ENCODE results near the gene PHRF1. TPM values are rescaled to one million over a fixed set of nuclear protein-coding genes. Genes with fewer than 3 reads are reported as not detected.

The PHRF1 gene
- total and polyA plus RNA-seq, 2 of the 4 experiments (the other 2 are of a cell fraction), result 10.9 to 17.5 TPM

DNA sequence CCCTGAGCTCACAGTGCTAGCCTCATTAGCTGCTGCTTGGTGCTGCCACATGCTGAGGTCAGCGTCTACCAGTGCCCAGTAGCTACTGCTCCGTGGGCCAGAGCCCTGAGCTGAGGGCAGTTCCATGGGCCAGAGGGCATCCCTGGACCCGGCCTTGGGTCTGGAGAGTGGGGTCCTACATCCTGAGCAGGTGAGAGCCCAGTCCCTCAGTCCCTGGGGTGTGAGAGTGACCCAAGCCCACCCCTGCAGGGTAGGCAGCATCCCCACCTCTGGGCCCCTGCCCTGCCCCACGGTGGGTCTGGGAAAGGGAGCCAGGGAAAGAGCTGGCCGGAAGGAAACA, 25.6 kb upstream of the PHRF1 start:
- TF ChIP-seq, protein P1, sequence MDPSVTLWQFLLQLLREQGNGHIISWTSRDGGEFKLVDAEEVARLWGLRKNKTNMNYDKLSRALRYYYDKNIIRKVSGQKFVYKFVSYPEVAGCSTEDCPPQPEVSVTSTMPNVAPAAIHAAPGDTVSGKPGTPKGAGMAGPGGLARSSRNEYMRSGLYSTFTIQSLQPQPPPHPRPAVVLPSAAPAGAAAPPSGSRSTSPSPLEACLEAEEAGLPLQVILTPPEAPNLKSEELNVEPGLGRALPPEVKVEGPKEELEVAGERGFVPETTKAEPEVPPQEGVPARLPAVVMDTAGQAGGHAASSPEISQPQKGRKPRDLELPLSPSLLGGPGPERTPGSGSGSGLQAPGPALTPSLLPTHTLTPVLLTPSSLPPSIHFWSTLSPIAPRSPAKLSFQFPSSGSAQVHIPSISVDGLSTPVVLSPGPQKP (IDR thresholded peaks at IDR 0.05; ENCODE audit: borderline replicate concordance, low read depth, low read length), result no peak
- TF ChIP-seq MAFK (IDR thresholded peaks at IDR 0.05; ENCODE audit: low read depth, low read length), result no peak
- no peak for TF ChIP-seq RAD21 (IDR thresholded peaks at IDR 0.05; ENCODE audit: low read length)
- TF ChIP-seq POLR2A (IDR thresholded peaks at IDR 0.05; ENCODE audit: low read depth, low read length), result no peak
- TF ChIP-seq BHLHE40 (IDR thresholded peaks at IDR 0.05; ENCODE audit: low read depth, low read length), result no peak
- no peak for TF ChIP-seq CHD1 (IDR thresholded peaks at IDR 0.05; ENCODE audit: low read depth, low read length)
- TF ChIP-seq, protein P2, sequence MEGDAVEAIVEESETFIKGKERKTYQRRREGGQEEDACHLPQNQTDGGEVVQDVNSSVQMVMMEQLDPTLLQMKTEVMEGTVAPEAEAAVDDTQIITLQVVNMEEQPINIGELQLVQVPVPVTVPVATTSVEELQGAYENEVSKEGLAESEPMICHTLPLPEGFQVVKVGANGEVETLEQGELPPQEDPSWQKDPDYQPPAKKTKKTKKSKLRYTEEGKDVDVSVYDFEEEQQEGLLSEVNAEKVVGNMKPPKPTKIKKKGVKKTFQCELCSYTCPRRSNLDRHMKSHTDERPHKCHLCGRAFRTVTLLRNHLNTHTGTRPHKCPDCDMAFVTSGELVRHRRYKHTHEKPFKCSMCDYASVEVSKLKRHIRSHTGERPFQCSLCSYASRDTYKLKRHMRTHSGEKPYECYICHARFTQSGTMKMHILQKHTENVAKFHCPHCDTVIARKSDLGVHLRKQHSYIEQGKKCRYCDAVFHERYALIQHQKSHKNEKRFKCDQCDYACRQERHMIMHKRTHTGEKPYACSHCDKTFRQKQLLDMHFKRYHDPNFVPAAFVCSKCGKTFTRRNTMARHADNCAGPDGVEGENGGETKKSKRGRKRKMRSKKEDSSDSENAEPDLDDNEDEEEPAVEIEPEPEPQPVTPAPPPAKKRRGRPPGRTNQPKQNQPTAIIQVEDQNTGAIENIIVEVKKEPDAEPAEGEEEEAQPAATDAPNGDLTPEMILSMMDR (conservative IDR thresholded peaks at IDR 0.05; ENCODE audit: low read depth, low read length), result no peak
- TF ChIP-seq CEBPB (IDR thresholded peaks at IDR 0.05; ENCODE audit: low read depth, low read length), result no peak
- no peak for TF ChIP-seq RCOR1 (IDR thresholded peaks at IDR 0.05; ENCODE audit: insufficient replicate concordance, low read length)
- TF ChIP-seq MXI1 (IDR thresholded peaks at IDR 0.05; ENCODE audit: borderline replicate concordance, low read depth, low read length), result no peak
- H2BK15ac ChIP-seq (ENCODE audit: low read depth, low read length), result no peak overlapping the region
- no peaks in the 10 kb centered on the region for H3K9me1 ChIP-seq (ENCODE audit: insufficient read depth, low read length)
- H4K20me1 ChIP-seq (ENCODE audit: insufficient read depth, low read length), result no peaks in the 10 kb centered on the region
- CTCF ChIA-PET, result no interaction called here
- H3K18ac ChIP-seq (ENCODE audit: low read depth, low read length), result no peak overlapping the region
- H3K56ac ChIP-seq (ENCODE audit: extremely low read depth, insufficient read depth, low read length), result no peak overlapping the region
- H2BK120ac ChIP-seq (ENCODE audit: low read depth, low read length), result no peak overlapping the region
- no peak overlapping the region for H2AFZ ChIP-seq (replicated peaks; ENCODE audit: low read length, poor library complexity)
- DNase-seq, result no peak
- POLR2A ChIA-PET (ENCODE audit: unreplicated experiment), result no interaction called here
- no peak overlapping the region for H3K4me3 ChIP-seq (ENCODE audit: insufficient read depth, low read depth, low read length)
- no peak overlapping the region for H2AK5ac ChIP-seq (ENCODE audit: low read depth, low read length)
- no peaks in the 10 kb centered on the region for H3K79me1 ChIP-seq (ENCODE audit: low read depth in 1 of 2, low read length in 2 of 2)
- H3K23ac ChIP-seq (ENCODE audit: low read depth, low read length), result no peak overlapping the region
- H3K36me3 ChIP-seq (ENCODE audit: control insufficient read depth, insufficient read depth, low read length), result peaks cover 2% of the 10 kb centered on the region; the same call in 1 of the 2 replicates
- no TSS peak for BruUV-seq (replicated peaks)
- no peak overlapping the region for H3K4me2 ChIP-seq (ENCODE audit: low read depth, low read length)
- no peaks in the 10 kb centered on the region for H3K9me3 ChIP-seq (ENCODE audit: control insufficient read depth, insufficient read depth, low read length)
- H2BK20ac ChIP-seq (ENCODE audit: low read depth, low read length), result no peak overlapping the region
- H4K8ac ChIP-seq (ENCODE audit: low read depth in 2 of 2, low read length in 2 of 2), result no peak overlapping the region
- peak overlapping the region; percentile 37 for H2AK9ac ChIP-seq (replicated peaks; ENCODE audit: low read depth, low read length, poor library complexity)
- intact Hi-C loops (cut with micrococcal nuclease), result loop anchor here (10.0 kb wide), 1 partner anchor 174 kb away; no protein-coding TSS in a partner anchor
- no peak overlapping the region for H3K4ac ChIP-seq (ENCODE audit: low read depth, low read length)
- ATAC-seq (ENCODE audit: low read depth), result no peak
- dilution Hi-C loops (cut with HindIII; ENCODE audit: low sequenced_read_pairs, unreplicated experiment), result no loop called here
- no peak overlapping the region for H4K91ac ChIP-seq (ENCODE audit: insufficient read depth, low read depth, low read length)
- peaks cover 2% of the 10 kb centered on the region; the same call in 1 of the 2 replicates for H3K4me1 ChIP-seq (ENCODE audit: control insufficient read depth, insufficient read depth, low read length)
- in situ Hi-C loops (cut with MboI; ENCODE audit: low sequenced_read_pairs), result no loop called here
- no peak overlapping the region for H3K14ac ChIP-seq (replicated peaks; ENCODE audit: low read depth, low read length)
- H3K27ac ChIP-seq (ENCODE audit: insufficient read depth, low read length), result no peak overlapping the region
- WGBS, 2 experiments (ENCODE audit: extremely low coverage in 2 of 2, insufficient read length in 1 of 2), result 50% methylated on average over 3 of the region's 5 CpGs; no CpG with 5 or more reads in 1 of the 2 experiments
- H2BK5ac ChIP-seq (ENCODE audit: low read depth, low read length, poor library complexity, severe bottlenecking), result no peak overlapping the region
- no peak overlapping the region for H4K5ac ChIP-seq (ENCODE audit: low read depth, low read length)
- H3K9ac ChIP-seq (ENCODE audit: low read depth, low read length), result no peak overlapping the region
- H3K27me3 ChIP-seq (ENCODE audit: control insufficient read depth, insufficient read depth, low read length), result peaks cover 23% of the 10 kb centered on the region

Data from IMR-90 (cell line).